Heart left ventricle (tissue), 16 donors: ENCODE data around the gene UGT2B17. TPM values are rescaled to one million over a fixed set of nuclear protein-coding genes. Genes with fewer than 3 reads are reported as not detected.

Experiments
- ATAC-seq, 4 donors: fragments of 200-7000 bp; cut with Tn5 transposase; one replicate each; pipeline ENCODE4 v1.9.1; 2020 to 2022; ENCODE audit warnings: moderate library complexity in 4 of 4, mild to moderate bottlenecking in 3 of 4, moderate number of reproducible peaks in 1 of 4
- DNase-seq, 5 donors: peaks; one replicate each; pipeline ENCODE4 v3.0.0-alpha.2; 2020
- H3K27ac ChIP-seq, 12 donors: fragments of 200-600 bp; sonication (generic) in 4 of 12; one replicate each; pipeline versions ENCODE4 v1.5.0 to v1.8.0; 2016 to 2022; ENCODE audit warnings: mild to moderate bottlenecking in 2 of 12
- H3K27me3 ChIP-seq, 9 donors: fragments of 200-600 bp; sonication (generic) in 2 of 9; one replicate each; pipeline versions ENCODE4 v1.5.1 to v1.8.0; 2016 to 2022; ENCODE audit warnings: mild to moderate bottlenecking in 3 of 9
- H3K36me3 ChIP-seq, 9 donors: fragments of 200-600 bp; sonication (generic) in 2 of 9; one replicate each; pipeline versions ENCODE4 v1.5.0 to v1.8.0; 2018 to 2022; ENCODE audit warnings: mild to moderate bottlenecking in 2 of 9
- H3K4me1 ChIP-seq, 12 donors: fragments of 200-600 bp; sonication (generic) in 4 of 12; one replicate each; pipeline versions ENCODE4 v1.5.0 to v1.8.0; 2016 to 2022; ENCODE audit warnings: mild to moderate bottlenecking in 3 of 12
- H3K4me3 ChIP-seq, 12 donors: fragments of 200-600 bp; sonication (generic) in 4 of 12; one replicate each; pipeline versions ENCODE4 v1.5.0 to v1.8.0; 2017 to 2022; ENCODE audit warnings: mild to moderate bottlenecking in 9 of 12, moderate library complexity in 4 of 12
- H3K9me3 ChIP-seq, 12 donors: fragments of 200-600 bp; sonication (generic) in 4 of 12; one replicate each; pipeline versions ENCODE4 v1.5.0 to v1.8.0; 2016 to 2022; ENCODE audit warnings: mild to moderate bottlenecking in 1 of 12
- CTCF ChIP-seq, 12 donors: fragments of 200-600 bp; sonication (generic) in 4 of 12; IDR thresholded peaks; one replicate each; pipeline versions ENCODE4 v1.5.0 to v1.8.0; 2018 to 2022; ENCODE audit warnings: antibody characterized with exemption in 12 of 12, mild to moderate bottlenecking in 5 of 12
- POLR2A ChIP-seq, 2 donors: fragments of 450-650 bp; IDR thresholded peaks; one replicate each; pipeline ENCODE4 v1.6.1; 2017; ENCODE audit warnings: antibody characterized with exemption in 2 of 2, mild to moderate bottlenecking in 2 of 2, moderate library complexity in 2 of 2
- WGBS, 4 donors: extraction: QIAGEN DNeasy Blood & Tissue Kit in 2 of 4; methylation state at CpG; one replicate each; pipeline versions ENCODE4 v1.1.5 to v1.1.7; 2013 to 2018; 5-methylcytosine and 5-hydroxymethylcytosine counted together
- intact Hi-C, 10 donors: fragments of 100-400 bp; cut with DNase I; formaldehyde crosslinking; loops; one replicate each; pipeline versions ENCODE4 v1.11.1 to v1.14.2; 2022
- polyA plus RNA-seq, 2 donors: library from polyadenylated mRNA; stranded (reverse); fragments of 200-250 nt; gene quantifications; one replicate each; pipeline ENCODE4 v1.2.3, GENCODE V29; 2013
- total RNA-seq, 9 donors: library from RNA; depleted of rRNA in 2 of 9; stranded (reverse); fragments of >200 nt in 2 of 9; fragmentation: NEBNext Ultra II Directional in 3 of 9; extraction: Animal tissue kit (Norgen Biotek cat#: 25700) in 3 of 9; gene quantifications; one replicate each; pipeline versions ENCODE4 v1.1.0 to v1.2.4, GENCODE V29; 2016 to 2023
- donor health status: ischemic (EF 13 %, LVEDD 7.1; RV severe dilation, severe dysfunction).
- donor health status: healthy with polysubstance abuse.
- donor health status: DM: no; HTN: yes; CAD: no.
- donor health status: DM: no; HTN: no; CAD: no.
- donor health status: ischemic (EF 25% LVEDD 6.9; RV normal size, moderate dysfunction).
- donor health status: ischemic (EF 25% LVEDD 5.7; RV mildly dilated, moderate dysfunction).
- donor health status: healthy.
- donor health status: DM: yes; HTN: yes; CAD: no.
- donor health status: ischemic (EF 35%, LVEDD 5.7; RV mildly dilated, moderate dysfunction).
- donor health status: nonischemic (EF 11% LVEDD 7.7; RV severe dilation, severe dysfunction).
- donor health status: DM: yes; HTN: yes; CAD: no.
- donor health status: PGD.
- donor health status: ischemic (EF 29% LVEDD 5.4; RV normal size, mild dysfunction).
- donor health status: nonischemic (EF 23%, LVEDD 6.1; RV moderate dilation, normal function).

UGT2B17 gene
- total and polyA plus RNA-seq, 11 donors = 0.08 TPM; not detected in 10

GRCh38 chr4:68499021-68499420, 77.1 kb downstream of the UGT2B17 start:
- ATAC-seq (no peak), DNase-seq (no peak)
- Histone ChIP-seq H3K27me3 (no peaks in the 10 kb centered on the region), H3K27ac (no peak overlapping the region), H3K4me3 (no peak overlapping the region), H3K4me1 (peaks cover 0 to 9% (median 0%) of the 10 kb centered on the region in 12 donors), H3K36me3 (no peaks in the 10 kb centered on the region), H3K9me3 (no peaks in the 10 kb centered on the region)
- intact Hi-C loops = loop anchor here in 7 of 10 donors (5.0 to 10.0 kb wide), 5 partner anchors 224 to 678 kb away; no protein-coding TSS in a partner anchor
- no peak for TF ChIP-seq CTCF (IDR thresholded peaks at IDR 0.05)
- TF ChIP-seq POLR2A (IDR thresholded peaks at IDR 0.05) = no peak
- 67 to 82% (median 76%) methylated on average over 4 of the region's 4 CpGs for WGBS, 4 donors

DNA sequence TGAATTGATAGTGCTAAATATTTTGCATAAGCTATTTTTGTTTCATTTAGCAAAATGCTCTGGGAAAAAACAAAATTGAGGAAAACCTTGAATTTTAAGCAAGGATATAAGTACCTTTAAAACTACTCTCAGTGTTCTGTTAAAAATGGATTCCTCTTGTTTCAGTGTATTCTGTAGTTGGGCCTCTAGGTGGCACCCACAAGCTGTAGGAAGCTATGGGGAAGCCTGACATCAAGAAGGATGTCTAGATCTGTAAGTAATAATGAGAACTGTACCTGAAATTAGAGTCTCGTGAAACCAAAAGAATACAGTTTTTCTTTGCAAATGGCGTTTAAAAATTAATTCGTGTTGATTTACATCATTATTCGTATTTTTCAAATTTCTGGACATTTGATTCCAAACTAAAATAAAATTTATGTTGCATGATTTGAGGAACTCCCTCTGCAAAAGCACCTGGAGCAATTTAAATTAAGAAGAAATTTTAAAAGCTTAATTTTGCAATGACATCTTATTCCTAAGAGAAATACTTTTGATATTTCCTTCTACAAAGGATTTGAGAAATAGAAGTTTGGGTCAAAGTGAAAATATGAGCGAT, 77.6 kb downstream of the UGT2B17 start:
- intact Hi-C loops = loop anchor here in 7 of 10 donors (5.0 to 10.0 kb wide), 5 partner anchors 224 to 679 kb away; no protein-coding TSS in a partner anchor
- DNase-seq = peak in 4 of 5 donors; percentile 15 to 30 (median 22)
- 20 to 22% (median 21%) methylated on average over 5 of the region's 5 CpGs for WGBS, 4 donors

GRCh38 chr4:68494688-68495087, 81.4 kb downstream of the UGT2B17 start:
- Histone ChIP-seq H3K4me3 (no peak overlapping the region), H3K27me3 (no peaks in the 10 kb centered on the region), H3K36me3 (no peaks in the 10 kb centered on the region), H3K9me3 (no peaks in the 10 kb centered on the region), H3K4me1 (peaks cover 0 to 9% (median 0%) of the 10 kb centered on the region in 12 donors), H3K27ac (no peak overlapping the region)
- no peak for ATAC-seq
- intact Hi-C loops = loop anchor here in 7 of 10 donors (5.0 to 10.0 kb wide), 5 partner anchors 220 to 683 kb away; no protein-coding TSS in a partner anchor
- DNase-seq = no peak
- no peak for TF ChIP-seq POLR2A (IDR thresholded peaks at IDR 0.05)
- no peak for TF ChIP-seq CTCF (IDR thresholded peaks at IDR 0.05)
- WGBS, 4 donors = 23 to 34% (median 24%) methylated on average over 1 of the region's 1 CpG

More for the DNA sequence above, 77.6 kb downstream of the UGT2B17 start:
- H3K4me1 ChIP-seq = peaks cover 0 to 9% (median 0%) of the 10 kb centered on the region in 12 donors
- no peak overlapping the region for H3K27ac ChIP-seq
- TF ChIP-seq CTCF (IDR thresholded peaks at IDR 0.05) (peak; percentile 62 to 88 (median 74)), POLR2A (IDR thresholded peaks at IDR 0.05) (no peak)
- ATAC-seq = peak in 2 of 4 donors; percentile 71 to 76
- no peak overlapping the region for H3K4me3 ChIP-seq
- no peaks in the 10 kb centered on the region for H3K9me3 ChIP-seq
- H3K27me3 ChIP-seq = no peaks in the 10 kb centered on the region
- H3K36me3 ChIP-seq = no peaks in the 10 kb centered on the region

GRCh38 chr4:68490826-68491457, 85.2 kb downstream of the UGT2B17 start:
- Histone ChIP-seq H3K36me3 (no peaks in the 10 kb centered on the region), H3K9me3 (no peaks in the 10 kb centered on the region), H3K27ac (no peak overlapping the region), H3K27me3 (no peaks in the 10 kb centered on the region), H3K4me3 (no peak overlapping the region), H3K4me1 (peaks cover 0 to 9% (median 0%) of the 10 kb centered on the region in 12 donors)
- TF ChIP-seq POLR2A (IDR thresholded peaks at IDR 0.05) = no peak
- TF ChIP-seq CTCF (IDR thresholded peaks at IDR 0.05) = no peak
- ATAC-seq (no peak), DNase-seq (peak in 1 of 5 donors; percentile 25)
- WGBS, 4 donors = 92 to 94% (median 93%) methylated on average over 6 of the region's 6 CpGs
- intact Hi-C loops = loop anchor here in 2 of 10 donors (10.0 kb wide), 2 partner anchors 216 to 684 kb away; no protein-coding TSS in a partner anchor
